IPS-15b (cell line): ENCODE measurements around the gene EDN1.

Experiments used
- H3K27me3 ChIP-seq: one replicate; pipeline ENCODE4 v1.6.1; 2013; ENCODE audit warnings: low read length; ENCODE audit not compliant: control insufficient read depth, insufficient read depth
- H3K36me3 ChIP-seq: one replicate; pipeline ENCODE4 v1.6.1; 2013; ENCODE audit warnings: low read length; ENCODE audit not compliant: control insufficient read depth, insufficient read depth
- H3K4me1 ChIP-seq: one replicate; pipeline ENCODE4 v1.6.1; 2013; ENCODE audit warnings: mild to moderate bottlenecking, low read length; ENCODE audit not compliant: control insufficient read depth, insufficient read depth
- H3K4me3 ChIP-seq: one replicate; pipeline ENCODE4 v1.5.1; 2013; ENCODE audit warnings: low read depth, low read length
- H3K9ac ChIP-seq: one replicate; pipeline ENCODE4 v1.6.1; 2013; ENCODE audit warnings: low read depth, mild to moderate bottlenecking, low read length
- H3K9me3 ChIP-seq: one replicate; pipeline ENCODE4 v1.6.1; 2013; ENCODE audit warnings: mild to moderate bottlenecking, low read length; ENCODE audit not compliant: control insufficient read depth, insufficient read depth

EDN1 gene

DNA sequence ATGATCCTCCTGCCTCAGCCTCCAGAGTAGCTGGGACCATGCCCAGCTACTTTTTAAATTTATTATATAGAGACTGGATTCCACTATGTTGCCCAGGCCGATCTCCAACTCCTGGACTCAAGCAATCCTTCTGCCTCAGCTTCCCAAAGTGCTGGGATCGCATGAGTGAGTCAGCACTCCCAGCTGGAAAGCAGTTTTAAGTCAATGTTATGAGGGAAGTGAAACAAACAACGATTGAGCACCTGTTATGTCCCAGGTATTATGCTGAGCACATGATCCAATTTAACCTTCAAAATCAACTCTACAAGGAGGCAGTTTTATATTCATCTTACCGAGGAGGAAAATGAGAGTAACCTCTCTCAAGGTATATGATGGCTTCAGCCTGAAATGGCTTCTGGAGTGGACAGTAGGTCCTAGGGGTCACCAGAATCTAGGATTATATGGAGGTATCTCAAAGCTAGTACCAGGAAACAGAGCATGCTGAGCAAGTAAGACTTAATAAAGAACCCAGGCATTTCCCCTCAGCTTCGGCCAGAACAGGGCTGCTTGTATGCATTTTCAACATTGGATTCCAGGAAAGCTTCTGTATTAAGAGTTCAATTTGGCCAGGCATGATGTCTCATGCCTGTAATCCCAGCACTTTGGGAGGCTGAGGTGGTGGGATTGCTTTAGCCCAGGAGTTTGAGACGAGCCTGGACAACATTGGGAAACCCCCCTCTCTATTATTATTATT is 55.0 kb downstream of the EDN1 start:
- H3K9me3 ChIP-seq: no peaks in the 10 kb centered on the region
- peaks cover 2% of the 10 kb centered on the region for H3K4me1 ChIP-seq
- no peaks in the 10 kb centered on the region for H3K36me3 ChIP-seq
- H3K27me3 ChIP-seq: no peaks in the 10 kb centered on the region
- H3K9ac ChIP-seq: no peak overlapping the region
- no peak overlapping the region for H3K4me3 ChIP-seq

DNA sequence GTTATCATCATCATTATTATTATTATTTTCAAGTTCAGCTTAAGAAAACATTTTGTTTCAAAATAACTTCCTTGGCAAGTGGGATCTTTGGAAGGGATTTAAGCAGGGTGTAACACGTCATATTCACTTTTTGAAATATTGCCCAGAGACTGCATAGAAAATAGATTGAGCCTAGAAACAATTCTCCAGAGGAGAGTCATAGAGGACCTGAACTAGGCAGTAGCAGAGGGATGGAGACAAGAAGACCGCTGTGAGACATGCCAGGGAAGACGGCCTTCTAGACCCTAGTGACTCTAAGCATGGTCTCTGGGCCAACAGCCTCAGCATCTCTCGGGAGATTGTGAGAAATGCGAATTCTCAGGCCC is 55.5 kb downstream of the EDN1 start:
- Histone ChIP-seq H3K27me3 (no peaks in the 10 kb centered on the region), H3K36me3 (no peaks in the 10 kb centered on the region), H3K4me3 (no peak overlapping the region), H3K9ac (no peak overlapping the region), H3K9me3 (peaks cover 3% of the 10 kb centered on the region), H3K4me1 (peaks cover 2% of the 10 kb centered on the region)
